GM23248 (cell line): ENCODE results near the gene OLIG2.

Source experiments
- EZH2 ChIP-seq: fragments of 200-600 bp; sonication (generic); IDR thresholded peaks from 2 replicates; pipeline ENCODE4 v1.6.1; 2018; ENCODE audit warnings: antibody characterized with exemption, mild to moderate bottlenecking; ENCODE audit not compliant: insufficient read depth, poor library complexity, severe bottlenecking
- EZH2phosphoT487 ChIP-seq: fragments of 200-600 bp; sonication (generic); IDR thresholded peaks from 2 replicates; pipeline ENCODE4 v1.6.1; 2018; ENCODE audit warnings: antibody characterized with exemption, moderate library complexity, mild to moderate bottlenecking, low read depth; ENCODE audit not compliant: insufficient read depth

- TF ChIP-seq EZH2phosphoT487 (no peak), EZH2 (no peak)
Observed at GRCh38 chr21:33073636-33074035, 47.9 kb downstream of the OLIG2 start.
